Measurements from ENCODE around the gene RBM8A. TPM values are rescaled to one million over a fixed set of nuclear protein-coding genes. Genes with fewer than 3 reads are reported as not detected.

RBM8A gene
- total and polyA plus RNA-seq, 9 of the 15 experiments (the other 6 are each of a cell fraction or from before 2014, with no cell fraction given), result 215 to 1,035 (median 291) TPM

DNA sequence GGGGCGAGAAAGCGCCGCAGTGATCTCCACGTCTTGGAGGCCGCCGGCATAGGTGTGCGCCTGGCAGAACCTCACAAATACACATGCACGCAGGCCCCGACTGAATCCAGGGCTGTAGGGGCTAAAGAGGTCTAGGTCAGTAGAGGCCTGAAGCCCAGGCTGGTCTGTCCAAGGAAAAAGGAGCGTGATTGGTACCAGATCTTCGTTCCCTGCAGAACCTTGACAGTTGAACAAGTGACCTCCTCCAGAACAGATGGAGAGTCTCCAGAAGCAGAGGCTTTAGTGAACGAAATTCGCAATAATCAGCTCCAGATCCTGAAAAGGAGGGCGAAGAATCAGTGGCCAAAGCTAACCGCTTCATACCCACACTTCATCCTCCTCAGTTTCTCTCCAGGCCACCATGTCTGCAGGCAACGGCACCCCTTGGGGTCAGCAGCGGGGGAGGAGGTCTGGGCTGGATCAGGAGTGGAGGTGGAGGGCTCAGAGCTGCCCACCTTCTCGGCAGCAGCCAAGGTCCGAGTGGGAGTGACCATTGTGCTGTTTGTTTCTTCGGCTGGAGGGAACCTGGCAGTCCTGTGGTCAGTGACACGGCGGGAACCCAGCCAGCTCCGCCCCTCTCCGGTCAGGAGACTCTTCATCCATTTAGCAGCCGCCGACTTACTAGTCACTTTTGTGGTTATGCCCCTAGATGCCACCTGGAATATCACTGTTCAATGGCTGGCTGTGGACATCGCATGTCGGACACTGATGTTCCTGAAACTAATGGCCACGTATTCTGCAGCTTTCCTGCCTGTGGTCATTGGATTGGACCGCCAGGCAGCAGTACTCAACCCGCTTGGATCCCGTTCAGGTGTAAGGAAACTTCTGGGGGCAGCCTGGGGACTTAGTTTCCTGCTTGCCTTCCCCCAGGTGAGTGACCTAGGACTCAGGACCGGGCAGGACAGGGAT, 8.0 kb downstream of the RBM8A start:
- peak overlapping the region; percentile 85 to 90 for H3K9ac ChIP-seq (ENCODE audit: insufficient read depth in 1 of 2, low read depth in 2 of 2, low read length in 2 of 2)
- ChIA-PET CTCF (ENCODE audit: low intra/inter-chr PET ratio) (interaction anchor here (0.7 kb wide), 1 partner anchor 94 kb away, joined by 3 read pairs; no protein-coding TSS in a partner anchor), POLR2A (interaction anchor here (0.6 to 2.3 kb wide), 12 partner anchors 8 to 139 kb away, joined by 3 to 18 read pairs (median 4); partner anchors contain the start of genes ANKRD34A, NUDT17, POLR3GL and RBM8A)
- TSS peak; percentile 76 for BruUV-seq (replicated peaks)
- FAIRE-seq, result peak; percentile 49
- H3K4me1 ChIP-seq (replicated peaks in 1 of 2; ENCODE audit: control insufficient read depth in 2 of 2, insufficient read depth in 2 of 2, low read length in 2 of 2), result peaks cover 7 to 23% of the 10 kb centered on the region in 2 experiments; a peak in 4 of 5 replicates
- in situ Hi-C loops (cut with MboI), result no loop called here
- H4K20me1 ChIP-seq (replicated peaks; ENCODE audit: control insufficient read depth, insufficient read depth, low read length), result no peaks in the 10 kb centered on the region
- H3K4me3 ChIP-seq, result peak overlapping the region; percentile 63
- peak overlapping the region; percentile 98 for H2AFZ ChIP-seq (ENCODE audit: low read depth, low read length)
- DNase-seq (ENCODE audit: extremely low read depth in 1 of 4, low spot score in 3 of 4), result peak; percentile 57 to 82 (median 67)
- WGBS (ENCODE audit: insufficient coverage, low coverage, missing lambda C conversion rate), result 2% methylated on average over 33 of the region's 33 CpGs
- peaks cover 28% of the 10 kb centered on the region; the same call in 2 of the 3 replicates for H3K36me3 ChIP-seq (ENCODE audit: control insufficient read depth, insufficient read depth, low read length)
- no peaks in the 10 kb centered on the region for H3K9me3 ChIP-seq (replicated peaks; ENCODE audit: control insufficient read depth, insufficient read depth, low read depth, low read length)
- no peaks in the 10 kb centered on the region for H3K27me3 ChIP-seq (ENCODE audit: control insufficient read depth in 2 of 2, insufficient read depth in 2 of 2, low read length in 2 of 2)
- peak overlapping the region; percentile 96 for H3K27ac ChIP-seq (ENCODE audit: extremely low read depth, low read depth, low read length)
- ATAC-seq, result peak; percentile 93
- no peaks in the 10 kb centered on the region for H3K9me1 ChIP-seq (ENCODE audit: control insufficient read depth, insufficient read depth, low read length)
- intact Hi-C loops (cut with micrococcal nuclease), result no loop called here
- H3K79me2 ChIP-seq (ENCODE audit: control insufficient read depth, insufficient read depth, low read length), result peaks cover 8% of the 10 kb centered on the region
- H3K4me2 ChIP-seq (ENCODE audit: insufficient read depth, low read length), result peak overlapping the region; percentile 93
- TF ChIP-seq ZFX (CRISPR knock-in tag; IDR thresholded peaks at IDR 0.05), result peak; percentile 59; the same call in 1 of the 2 replicates
- peak in 1 of 2 experiments; percentile 85; a peak in 2 of 4 replicates for TF ChIP-seq ARNT (IDR thresholded peaks at IDR 0.05)
- TF ChIP-seq YY1 (IDR thresholded peaks at IDR 0.05; ENCODE audit: borderline replicate concordance in 1 of 3, control insufficient read depth in 1 of 3, extremely low read depth in 1 of 3, insufficient read depth in 3 of 3, insufficient read length in 1 of 3, insufficient replicate concordance in 2 of 3, low read depth in 1 of 3, low read length in 2 of 3), result peak in 1 of 3 experiments; percentile 47
- 0 out of 2 replicates have a peak, but pooled peaks have one; percentile 29 for TF ChIP-seq NR2F6 (CRISPR knock-in tag; IDR thresholded peaks at IDR 0.05)
- TF ChIP-seq, protein P1, sequence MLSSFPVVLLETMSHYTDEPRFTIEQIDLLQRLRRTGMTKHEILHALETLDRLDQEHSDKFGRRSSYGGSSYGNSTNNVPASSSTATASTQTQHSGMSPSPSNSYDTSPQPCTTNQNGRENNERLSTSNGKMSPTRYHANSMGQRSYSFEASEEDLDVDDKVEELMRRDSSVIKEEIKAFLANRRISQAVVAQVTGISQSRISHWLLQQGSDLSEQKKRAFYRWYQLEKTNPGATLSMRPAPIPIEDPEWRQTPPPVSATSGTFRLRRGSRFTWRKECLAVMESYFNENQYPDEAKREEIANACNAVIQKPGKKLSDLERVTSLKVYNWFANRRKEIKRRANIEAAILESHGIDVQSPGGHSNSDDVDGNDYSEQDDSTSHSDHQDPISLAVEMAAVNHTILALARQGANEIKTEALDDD (IDR thresholded peaks at IDR 0.05), result peak; percentile 95
- TF ChIP-seq ZEB2 (IDR thresholded peaks at IDR 0.05), result no peak
- TF ChIP-seq FOXP1 (CRISPR knock-in tag; IDR thresholded peaks at IDR 0.05), result 0 out of 2 replicates have a peak, but pooled peaks have one; percentile 18
- no peak for TF ChIP-seq SMARCC2 (IDR thresholded peaks at IDR 0.05; ENCODE audit: low read depth)
- no peak for TF ChIP-seq ZNF696 (CRISPR knock-in tag; conservative IDR thresholded peaks at IDR 0.05)
- TF ChIP-seq HES1 (IDR thresholded peaks at IDR 0.05; ENCODE audit: low read depth), result 0 out of 2 replicates have a peak, but pooled peaks have one; percentile 7
- TF ChIP-seq ESRRA (IDR thresholded peaks at IDR 0.05; ENCODE audit: borderline replicate concordance, low read depth), result peak; percentile 59; the same call in 1 of the 2 replicates
- no peak for TF ChIP-seq MED1 (CRISPR knock-in tag; IDR thresholded peaks at IDR 0.05; ENCODE audit: borderline replicate concordance)
- TF ChIP-seq, protein P2, sequence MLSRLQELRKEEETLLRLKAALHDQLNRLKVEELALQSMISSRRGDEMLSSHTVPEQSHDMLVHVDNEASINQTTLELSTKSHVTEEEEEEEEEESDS (CRISPR knock-in tag; IDR thresholded peaks at IDR 0.05), result no peak
- peak; percentile 52; the same call in 1 of the 2 replicates for TF ChIP-seq NFE2 (IDR thresholded peaks at IDR 0.05; ENCODE audit: low read depth)
- TF ChIP-seq ATF4 (CRISPR knock-in tag; IDR thresholded peaks at IDR 0.05), result no peak
- TF ChIP-seq BHLHE40 (IDR thresholded peaks at IDR 0.05; ENCODE audit: low read length), result 0 out of 2 replicates have a peak, but pooled peaks have one; percentile 36
- TF ChIP-seq JUNB (CRISPR knock-in tag; conservative IDR thresholded peaks at IDR 0.05), result no peak
- TF ChIP-seq KDM5B (IDR thresholded peaks at IDR 0.05; ENCODE audit: insufficient replicate concordance, low read depth, low read length), result peak; percentile 35

All from K562 (cell line).